ENCODE measurements around the gene POLDIP2.

GRCh38 chr17:28368306-28368831 is 11.0 kb upstream of the POLDIP2 start:
- TF ChIP-seq CTCF (IDR thresholded peaks at IDR 0.05), result no peak
- no peak for TF ChIP-seq POLR2AphosphoS5 (IDR thresholded peaks at IDR 0.05)
